ENCODE data around the gene TTLL12.

TTLL12 gene

GRCh38 chr22:43131773-43132501 is 55.0 kb downstream of the TTLL12 start:
- no peak for DNase-seq (ENCODE audit: low read depth in 2 of 3, low spot score in 1 of 3)

GRCh38 chr22:43129426-43130425 is 57.2 kb downstream of the TTLL12 start:
- DNase-seq (ENCODE audit: low read depth in 2 of 3, low spot score in 1 of 3), result no peak

- no peak for DNase-seq (ENCODE audit: low read depth in 2 of 3, low spot score in 1 of 3)
These were observed 58.0 kb downstream of the TTLL12 start for GRCh38 chr22:43128928-43129424.

DNA sequence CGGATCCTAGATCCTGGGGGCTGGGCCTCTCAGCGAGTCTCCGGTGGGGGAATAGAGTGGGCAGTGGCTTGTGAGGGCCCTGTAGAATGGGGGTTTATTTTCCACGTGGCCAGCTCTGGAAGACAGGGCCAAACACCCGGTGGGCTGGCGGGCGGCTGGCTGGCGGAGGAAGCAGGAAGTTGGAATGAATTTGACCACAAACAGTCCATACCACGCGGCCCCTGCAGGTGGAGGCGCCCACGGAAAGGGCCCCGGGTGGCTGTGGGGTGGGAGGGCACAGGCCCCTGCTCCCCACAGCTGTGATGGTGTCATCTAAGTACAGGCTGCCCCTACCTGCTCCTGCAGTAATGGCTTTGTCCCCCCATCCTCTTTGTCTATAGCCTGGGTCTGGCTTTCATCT is 58.8 kb downstream of the TTLL12 start:
- no peak for DNase-seq (ENCODE audit: low read depth in 2 of 3, low spot score in 1 of 3)

DNA sequence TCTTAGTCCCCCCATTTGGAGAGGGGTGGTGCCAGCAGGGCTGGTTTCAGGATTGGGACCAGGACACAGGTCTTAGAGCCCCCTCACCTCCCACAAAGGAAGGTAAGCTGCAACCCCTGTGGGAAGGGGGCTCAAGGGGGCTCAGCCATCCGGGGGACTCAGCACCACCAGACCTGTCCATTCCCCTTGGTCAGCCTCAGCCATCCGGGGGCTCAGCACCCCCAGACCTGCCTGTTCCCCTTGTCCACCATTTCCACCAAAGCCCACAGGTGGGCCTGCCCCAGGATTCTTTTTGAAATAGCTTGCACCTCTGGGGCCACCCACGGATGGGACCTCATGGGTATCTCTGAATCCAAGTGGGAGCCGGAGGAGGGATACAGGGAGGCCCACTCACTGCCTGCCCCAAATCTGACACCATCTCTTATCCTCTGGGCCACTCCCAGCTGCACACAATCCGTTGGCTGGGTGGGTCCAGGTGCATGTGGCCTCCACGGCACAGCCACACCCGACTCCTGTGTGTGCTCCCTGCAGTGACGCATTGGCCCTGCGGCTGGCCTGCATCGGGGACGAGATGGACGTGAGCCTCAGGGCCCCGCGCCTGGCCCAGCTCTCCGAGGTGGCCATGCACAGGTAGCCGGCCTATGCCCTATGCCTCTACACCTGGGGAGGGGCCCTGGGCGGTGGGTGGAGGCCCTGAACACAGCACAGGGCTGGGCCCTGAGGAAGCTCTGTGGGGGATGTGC is 59.6 kb downstream of the TTLL12 start:
- no peak for DNase-seq (ENCODE audit: low read depth in 2 of 3, low spot score in 1 of 3)

GRCh38 chr22:43126501-43127165 is 60.3 kb downstream of the TTLL12 start:
- no peak for DNase-seq (ENCODE audit: low read depth in 2 of 3, low spot score in 1 of 3)

DNA sequence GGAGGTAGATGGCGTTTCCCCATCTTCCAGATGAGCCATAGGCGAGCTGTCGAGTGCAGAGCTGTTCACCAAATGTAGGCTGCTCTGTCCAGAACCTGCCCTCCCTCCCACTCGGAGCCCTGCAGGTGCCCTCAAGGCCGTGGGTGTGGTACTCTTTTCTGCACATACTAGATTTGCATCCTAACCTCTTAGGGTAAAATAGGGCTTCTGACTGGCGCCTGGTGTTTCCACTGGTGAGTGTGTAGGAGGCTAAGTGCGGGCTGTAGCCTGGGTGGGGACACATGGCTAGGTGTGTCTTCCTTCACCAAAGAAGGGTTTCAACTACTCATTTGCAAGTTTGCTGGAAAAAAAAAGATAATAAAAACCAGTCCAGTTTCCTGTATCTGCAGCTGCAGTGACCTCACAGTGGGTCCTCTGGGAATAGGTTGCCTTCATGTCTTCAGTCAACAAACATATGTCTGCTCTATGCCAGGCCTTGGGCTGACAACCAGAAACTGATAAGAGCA is 67.9 kb downstream of the TTLL12 start:
- no peak for DNase-seq (ENCODE audit: low read depth in 2 of 3, low spot score in 1 of 3)

DNA sequence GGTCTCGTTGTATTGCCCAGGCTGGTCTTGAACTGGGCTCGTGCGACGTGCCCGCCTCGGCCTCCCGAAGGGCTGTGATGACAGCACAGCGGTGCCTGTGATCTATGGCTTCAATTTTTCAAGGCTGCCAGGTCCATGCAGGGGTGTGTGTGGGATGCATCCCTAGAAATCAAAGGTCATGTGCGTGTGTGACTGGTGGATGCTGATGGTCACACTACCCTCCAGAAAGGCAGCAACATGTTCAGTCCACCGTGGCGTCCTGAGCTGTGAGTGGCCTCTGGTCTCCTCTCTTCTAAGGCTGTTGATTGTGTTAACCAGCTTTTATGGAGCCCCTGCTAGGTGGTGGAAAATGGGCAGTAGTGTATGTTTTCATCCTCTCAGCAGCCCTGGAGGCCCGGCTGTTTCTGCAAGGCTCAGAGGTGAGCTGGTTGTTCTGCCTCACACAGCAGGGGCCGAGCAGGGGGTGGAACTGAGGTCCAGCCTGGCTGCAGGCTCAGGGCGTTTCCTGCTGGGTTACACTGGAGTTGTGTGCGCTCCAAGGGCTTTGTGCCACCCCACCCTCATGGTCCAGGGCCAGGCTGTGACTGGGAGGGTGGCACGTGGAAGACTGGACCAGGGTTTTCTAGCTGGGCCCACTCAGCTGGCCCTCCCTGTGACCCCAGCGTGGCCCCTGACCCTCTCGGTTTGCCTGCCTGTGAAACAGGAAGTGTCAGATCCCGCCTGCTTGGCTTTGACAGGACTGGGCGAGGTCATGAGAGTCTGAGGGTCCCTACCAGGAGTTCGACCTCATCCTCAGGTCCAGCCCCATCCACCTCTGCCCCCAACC is 68.7 kb downstream of the TTLL12 start:
- no peak for DNase-seq (ENCODE audit: low read depth in 2 of 3, low spot score in 1 of 3)

DNA sequence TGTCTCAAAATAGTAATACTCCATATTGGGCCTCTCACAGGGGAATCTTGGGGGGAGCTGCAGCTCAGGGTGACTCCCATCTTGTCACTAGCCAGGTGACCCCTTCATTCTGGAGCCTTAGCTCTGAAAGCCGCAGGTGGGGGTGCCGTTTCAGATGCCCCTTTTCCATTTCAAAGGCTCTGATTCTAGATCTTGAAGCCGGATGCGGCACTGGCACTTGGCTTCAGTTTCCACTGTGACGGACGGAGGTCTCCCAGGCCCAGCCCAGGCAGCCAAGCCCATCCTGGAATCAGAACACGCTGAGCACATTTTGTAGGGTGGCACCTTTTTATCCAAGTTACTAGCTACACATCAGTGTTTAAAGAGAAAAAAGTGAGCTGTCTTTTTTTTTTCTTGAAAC is 70.0 kb downstream of the TTLL12 start:
- no peak for DNase-seq (ENCODE audit: low read depth in 2 of 3, low spot score in 1 of 3)

Measured in stimulated activated CD4-positive, alpha-beta T cell treated with anti-CD3 and anti-CD28 coated beads, Interleukin-12 subunit alpha, Interleukin-12 subunit beta, amount 100 ng/mL, for 48 hours (primary cell).